PFSK-1 (cell line): ENCODE data around the gene RASSF8.

Experiments
- FOXP2 ChIP-seq: optimal IDR thresholded peaks from 2 replicates; pipeline ENCODE3; 2011; ENCODE audit warnings: borderline replicate concordance, control low read depth, inconsistent platforms; ENCODE audit not compliant: insufficient read depth; ENCODE audit errors: extremely low read length, extremely low read depth
- POLR2AphosphoS5 ChIP-seq: IDR thresholded peaks from 2 replicates; pipeline ENCODE4 v1.6.1; 2012; ENCODE audit warnings: low read depth, mild to moderate bottlenecking, control low read depth, low read length, moderate library complexity
- REST ChIP-seq, 2 experiments: IDR thresholded peaks; 2 replicates each; pipeline versions ENCODE4 v1.6.1 to v1.8.0; 2011 to 2012; ENCODE audit warnings: low read depth in 2 of 2, low read length in 2 of 2, control low read depth in 1 of 2, inconsistent platforms in 1 of 2, mild to moderate bottlenecking in 1 of 2, moderate library complexity in 1 of 2; ENCODE audit not compliant: insufficient read depth in 1 of 2
- SIN3A ChIP-seq: IDR thresholded peaks from 2 replicates; pipeline ENCODE4 v1.6.1; 2012; ENCODE audit warnings: mild to moderate bottlenecking, low read length, moderate library complexity, borderline replicate concordance; ENCODE audit not compliant: insufficient read depth
- TAF1 ChIP-seq: IDR thresholded peaks from 2 replicates; pipeline ENCODE4 v1.6.1; 2012; ENCODE audit warnings: low read length, control low read depth, borderline replicate concordance; ENCODE audit not compliant: insufficient read depth

- TF ChIP-seq REST (IDR thresholded peaks at IDR 0.05; ENCODE audit: insufficient read depth in 1 of 2, low read depth in 2 of 2, low read length in 2 of 2) (no peak), POLR2AphosphoS5 (no peak), TAF1 (no peak), FOXP2 (no peak), SIN3A (no peak)
Measured at GRCh38 chr12:26007566-26007965, 49.1 kb downstream of the RASSF8 start.
